ENCODE results near the gene P2RX6.
"Not testable (repeated sequence)": the region's sequence is repeated elsewhere in the genome, so short reads cannot be mapped to it uniquely, and the experiment has no call there.

The P2RX6 gene

DNA sequence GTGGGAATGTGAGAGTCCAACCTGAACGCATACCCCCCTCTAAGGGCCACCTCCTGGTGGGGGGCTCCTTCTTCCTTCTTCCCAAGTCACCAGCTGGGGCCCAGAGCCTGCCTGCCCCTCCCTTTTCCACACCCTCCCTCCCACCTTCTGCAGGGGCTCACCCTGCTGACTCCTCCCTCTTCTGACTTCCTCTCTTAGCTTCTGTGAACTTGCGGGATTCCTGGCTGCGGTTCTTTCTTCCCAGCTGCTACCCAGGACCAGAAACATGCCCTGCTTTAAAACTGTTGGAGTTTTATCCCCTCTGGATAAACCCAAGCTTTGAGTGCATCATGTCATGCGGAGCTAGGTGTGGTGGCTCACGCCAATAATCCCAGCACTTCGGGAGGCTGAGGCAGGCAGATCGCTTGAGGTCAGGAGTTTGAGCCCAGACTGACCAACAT lies 40.9 kb downstream of the P2RX6 start:
- no peak for DNase-seq

GRCh38 chr22:21060363-21060762 lies 45.4 kb downstream of the P2RX6 start:
- not testable (repeated sequence) for DNase-seq

- not testable (repeated sequence) for DNase-seq
These were observed 46.8 kb downstream of the P2RX6 start for GRCh38 chr22:21061660-21062321.

GRCh38 chr22:21064425-21064824 lies 49.5 kb downstream of the P2RX6 start:
- not testable (repeated sequence) for DNase-seq

DNA sequence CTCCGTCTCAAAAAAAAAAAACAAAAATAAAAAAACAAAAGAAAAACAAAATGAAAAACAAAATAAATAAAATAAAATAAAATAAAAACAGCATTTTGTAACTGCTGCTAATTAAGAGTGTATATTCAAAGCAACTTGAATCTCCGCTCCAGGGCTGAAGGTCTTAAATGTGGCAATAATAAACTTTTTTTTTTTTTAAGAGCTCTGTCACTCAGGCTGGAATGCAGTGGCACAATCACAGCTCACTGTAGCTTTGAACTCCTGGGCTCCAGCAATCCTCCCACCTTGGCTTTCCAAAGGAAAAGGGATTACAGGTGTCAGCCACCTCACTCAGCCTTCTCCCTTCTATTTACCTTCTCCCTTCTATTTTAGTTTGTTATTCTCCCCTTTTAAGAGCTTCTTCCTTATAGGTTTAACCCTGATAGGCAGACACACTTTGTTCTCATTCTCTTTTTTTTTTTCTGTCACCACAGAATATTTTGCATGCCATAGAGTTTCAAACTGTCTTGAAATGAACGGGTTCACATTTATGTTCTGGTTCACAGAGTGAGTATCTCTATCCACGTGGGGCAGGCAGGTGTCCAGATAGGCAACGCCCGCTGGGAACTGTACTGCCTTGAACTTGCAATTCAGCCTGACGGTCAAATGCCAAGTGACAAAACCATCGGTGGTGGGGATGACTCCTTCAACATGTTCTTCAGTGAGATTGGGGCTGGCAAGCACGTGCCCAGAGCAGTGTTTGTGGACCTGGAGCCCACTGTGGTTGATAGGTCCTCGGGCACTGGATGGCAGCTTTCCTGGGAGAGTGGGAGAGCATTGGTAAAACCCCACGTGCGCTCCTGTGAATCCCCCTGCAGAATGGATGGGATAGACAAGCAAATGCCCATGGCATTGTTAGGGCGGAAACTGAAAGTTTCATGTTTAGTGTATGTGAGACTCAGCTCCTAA lies 50.2 kb downstream of the P2RX6 start:
- no peak for DNase-seq

DNA sequence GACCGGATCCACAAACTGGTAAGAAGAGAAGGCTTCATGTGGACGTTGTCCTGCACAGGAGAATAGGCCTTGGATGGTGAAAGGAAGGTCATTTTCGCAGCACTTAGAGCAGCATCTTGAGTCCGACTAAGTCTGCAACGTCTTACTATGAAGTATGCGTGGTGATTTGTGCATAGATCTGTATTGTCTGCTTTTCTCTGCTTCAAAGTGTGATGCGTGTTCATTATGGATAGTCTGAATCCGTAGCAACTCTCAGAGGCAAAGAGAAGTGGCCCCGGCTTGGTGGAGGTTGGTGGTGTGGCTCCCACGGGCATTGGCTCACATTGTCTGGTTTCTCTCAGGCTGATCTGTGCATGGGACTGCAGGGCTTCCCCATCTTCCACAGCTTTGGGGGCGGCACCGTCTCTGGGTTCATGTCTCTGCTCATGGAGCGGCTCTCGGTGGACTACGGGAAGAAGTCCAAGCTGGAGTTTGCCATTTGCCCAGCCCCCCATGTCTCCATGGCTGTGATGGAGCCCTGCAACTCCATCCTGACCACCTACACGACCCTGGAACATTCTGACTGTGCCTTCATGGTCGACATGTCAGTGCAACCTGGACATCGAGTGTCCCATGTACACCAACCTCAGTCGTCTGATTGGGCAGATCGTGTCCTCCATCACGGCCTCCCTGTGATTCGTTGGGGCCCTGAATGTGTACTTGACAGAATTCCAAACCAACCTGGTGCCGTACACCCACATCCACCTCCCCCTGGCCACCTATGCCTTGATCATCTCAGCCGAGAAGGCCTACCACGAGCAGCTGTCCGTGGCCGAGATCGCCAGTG lies 52.3 kb downstream of the P2RX6 start:
- DNase-seq, result no peak

GRCh38 chr22:21067901-21068680 lies 53.1 kb downstream of the P2RX6 start:
- DNase-seq, result no peak

DNA sequence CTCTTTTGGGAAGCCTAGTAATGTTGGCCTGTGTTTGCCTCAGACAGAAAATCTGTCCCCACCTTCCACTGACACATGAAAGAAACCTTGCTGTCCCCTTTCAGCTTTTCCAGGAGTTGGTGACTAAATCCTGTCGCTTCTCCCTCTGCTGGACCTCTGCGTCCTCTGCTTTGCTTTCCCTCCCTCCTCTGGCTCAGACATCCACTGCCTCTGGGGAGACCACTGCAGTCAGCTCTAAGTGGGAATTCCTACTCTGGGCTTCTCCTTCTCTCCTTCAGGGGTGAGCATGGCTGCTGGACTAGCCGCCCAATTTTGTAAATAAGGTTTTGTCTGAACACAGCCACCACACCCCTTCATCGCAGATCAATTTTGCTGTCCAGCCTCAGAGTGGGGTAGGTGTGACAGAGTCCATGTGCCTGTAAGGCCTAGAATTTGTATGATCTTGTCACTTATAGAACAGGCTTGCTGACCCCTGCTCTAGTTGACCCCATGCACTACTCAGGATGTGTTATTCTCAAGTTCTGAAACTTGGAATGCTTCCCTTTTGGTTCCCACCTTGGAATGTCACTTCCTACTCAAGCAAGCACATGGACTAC lies 53.8 kb downstream of the P2RX6 start:
- DNase-seq, result no peak

DNA sequence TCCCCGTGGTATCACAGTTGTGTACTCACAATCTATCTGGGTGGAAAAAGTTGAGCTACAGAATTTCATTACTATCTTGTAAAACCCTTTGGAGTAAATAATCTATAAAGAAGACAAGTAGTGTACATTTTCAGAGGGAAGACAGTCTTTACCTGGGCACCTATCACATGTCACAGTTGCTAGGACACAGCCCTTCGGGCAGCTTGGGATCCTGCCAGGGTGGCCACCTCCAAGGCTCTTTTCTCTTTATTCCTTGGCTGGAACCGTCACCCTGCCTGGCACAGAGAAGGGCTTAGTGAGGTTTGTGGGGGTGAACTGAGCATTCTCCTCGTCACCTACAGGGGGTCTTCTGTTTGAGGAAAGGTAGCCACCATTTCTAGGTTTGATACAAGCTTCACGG lies 54.4 kb downstream of the P2RX6 start:
- no peak for DNase-seq

- no peak for DNase-seq
These were observed 56.0 kb downstream of the P2RX6 start for GRCh38 chr22:21070690-21071615.

DNA sequence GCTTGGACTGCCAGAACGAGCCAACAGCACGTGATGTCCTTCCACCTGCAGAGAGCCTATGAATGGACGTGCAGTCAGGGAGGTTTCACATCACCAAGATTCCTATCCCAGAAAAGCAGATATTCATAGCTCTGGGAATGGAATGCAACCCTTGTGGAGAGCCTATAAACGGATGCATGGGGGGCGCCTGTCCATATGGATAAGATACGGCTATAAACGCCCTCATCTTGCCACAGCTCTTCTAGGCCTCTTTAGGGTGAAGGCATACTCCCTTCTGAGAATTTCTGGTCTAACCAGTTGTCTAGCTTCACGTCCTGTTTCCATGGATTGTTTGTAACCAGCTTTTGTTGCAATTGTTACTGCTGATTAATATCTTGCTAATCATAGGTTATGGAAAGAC lies 56.8 kb downstream of the P2RX6 start:
- DNase-seq, result not testable (repeated sequence)

DNA sequence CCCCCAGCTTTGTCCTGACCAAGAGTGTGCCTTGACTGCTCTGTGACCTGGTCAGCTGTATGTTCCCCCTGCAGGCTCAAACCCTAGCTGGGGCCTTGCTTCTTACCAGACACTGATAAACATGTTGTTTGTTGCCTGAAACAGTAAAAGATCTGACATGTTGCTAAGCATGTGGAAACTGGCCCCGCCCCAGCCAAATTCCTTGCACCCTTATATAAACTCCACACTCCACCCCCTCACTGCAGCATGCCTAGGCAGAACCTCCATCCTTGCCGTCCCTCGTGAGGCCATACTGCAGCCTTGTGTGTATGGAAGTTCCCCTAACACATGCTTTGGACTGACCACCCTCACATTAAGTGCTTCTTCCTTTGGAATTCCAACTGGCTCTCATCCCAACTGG lies 58.1 kb downstream of the P2RX6 start:
- no peak for DNase-seq

DNA sequence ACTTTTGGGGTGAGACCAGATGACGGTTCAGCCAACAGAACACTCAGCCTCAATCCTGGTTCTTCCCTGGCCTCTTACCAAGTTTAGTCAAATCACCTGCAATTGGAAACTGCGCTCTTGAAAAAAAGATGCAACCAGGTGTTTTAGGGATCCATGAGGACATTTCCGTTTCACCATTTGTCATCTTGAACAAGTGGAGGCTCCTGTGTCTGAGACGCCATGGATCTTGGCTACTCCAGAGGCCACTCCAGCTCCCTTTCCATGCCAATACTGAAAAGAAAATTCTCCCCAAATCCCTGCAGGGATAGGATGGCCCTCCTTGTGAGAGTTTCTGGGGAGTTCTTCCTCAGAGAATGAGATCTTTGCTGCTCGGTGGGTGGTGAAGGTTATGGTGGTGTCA lies 58.5 kb downstream of the P2RX6 start:
- no peak for DNase-seq

DNA sequence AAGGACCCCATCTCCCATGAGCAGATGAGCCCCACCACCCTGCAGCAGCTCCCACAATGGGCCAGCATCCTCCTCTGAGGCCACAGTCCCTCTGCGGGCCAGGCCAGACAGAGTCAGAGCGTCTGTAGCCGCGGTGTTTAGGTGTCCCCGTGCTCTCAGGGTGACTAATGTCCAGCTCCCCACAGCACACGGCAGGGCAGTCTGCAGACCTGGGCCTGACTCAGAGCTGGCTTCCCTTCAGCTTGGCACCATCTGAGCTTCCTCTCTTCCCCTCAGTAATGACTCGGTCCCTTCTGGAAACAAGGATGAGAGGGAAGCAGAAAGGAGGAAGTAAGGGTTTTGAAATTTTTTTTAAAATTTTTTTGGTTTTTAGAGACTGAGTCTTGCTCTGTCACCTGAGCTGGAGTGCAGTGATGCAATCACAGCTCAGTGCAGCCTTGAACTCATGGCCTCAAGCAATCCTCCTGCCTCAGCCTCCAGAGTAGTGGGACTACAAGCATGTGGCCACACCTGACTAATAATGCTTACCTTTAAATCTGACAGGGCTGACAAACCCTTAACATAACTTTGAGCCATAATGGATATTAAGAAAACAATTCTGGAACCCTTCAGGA lies 59.2 kb downstream of the P2RX6 start:
- DNase-seq, result peak; percentile 80

GRCh38 chr22:21075516-21076138 lies 60.7 kb downstream of the P2RX6 start:
- no peak for DNase-seq

DNA sequence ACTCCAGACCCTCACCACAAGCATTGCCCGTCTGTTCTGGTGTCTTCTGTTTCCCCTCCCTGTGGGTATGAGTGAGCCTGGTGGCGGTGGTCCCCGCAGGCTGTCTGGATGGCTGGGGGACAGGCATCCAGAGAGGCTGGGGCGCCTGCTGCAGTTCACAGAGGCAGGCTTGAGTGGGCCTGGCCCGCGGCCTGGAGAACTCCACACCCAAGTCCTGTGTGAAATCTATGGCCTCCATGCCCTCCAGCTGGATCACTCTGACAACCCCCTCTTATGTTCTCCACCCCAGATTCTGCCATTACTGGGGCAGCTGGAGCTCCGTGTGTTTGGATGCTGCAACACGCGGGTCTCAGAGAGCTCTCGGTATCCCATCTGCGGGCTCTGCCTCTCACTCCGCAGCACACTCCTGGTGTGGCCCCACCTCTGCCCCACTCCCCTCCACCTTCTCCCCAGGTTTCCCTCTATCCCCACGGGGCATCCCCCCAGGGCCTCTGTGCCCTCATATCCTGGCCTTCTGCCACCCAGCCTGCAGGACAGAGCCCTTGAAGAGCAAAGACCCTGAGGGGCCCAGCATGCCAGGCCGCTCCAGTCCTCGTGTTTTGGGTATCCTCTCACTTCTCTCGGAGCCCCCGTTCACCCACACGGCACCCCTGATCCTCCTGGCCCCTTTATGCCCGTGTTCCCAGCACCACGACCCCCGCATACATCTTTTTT lies 62.1 kb downstream of the P2RX6 start:
- no peak for DNase-seq
